CD4-positive, alpha-beta T cell treated with Interleukin-6 for 4 hours (primary cell): Measurements from ENCODE around the gene ASTN2.

Experiments
- DNase-seq: peaks from one replicate; pipeline ENCODE4 v3.0.0-alpha.2; 2020; ENCODE audit warnings: mixed read lengths

ASTN2 gene

GRCh38 chr9:117413346-117414219 is 1.3 kb downstream of the ASTN2 start:
- no peak for DNase-seq

GRCh38 chr9:117412841-117413240 is 2.0 kb downstream of the ASTN2 start:
- no peak for DNase-seq

- DNase-seq, result no peak
Observed at GRCh38 chr9:117412006-117412715, 2.7 kb downstream of the ASTN2 start.

- no peak for DNase-seq
Observed at GRCh38 chr9:117411547-117411946, 3.3 kb downstream of the ASTN2 start.

GRCh38 chr9:117409321-117409720 is 5.5 kb downstream of the ASTN2 start:
- no peak for DNase-seq

GRCh38 chr9:117407436-117408022 is 7.3 kb downstream of the ASTN2 start:
- no peak for DNase-seq

- DNase-seq, result no peak
Observed at GRCh38 chr9:117405950-117406705, 8.7 kb downstream of the ASTN2 start.

GRCh38 chr9:117403848-117404247 is 11.0 kb downstream of the ASTN2 start:
- DNase-seq, result no peak

- DNase-seq, result no peak
Observed at GRCh38 chr9:117403403-117403811, 11.4 kb downstream of the ASTN2 start.

GRCh38 chr9:117400171-117400570 is 14.7 kb downstream of the ASTN2 start:
- DNase-seq, result no peak

GRCh38 chr9:117395151-117395650 is 19.7 kb downstream of the ASTN2 start:
- no peak for DNase-seq

GRCh38 chr9:117394655-117395054 is 20.2 kb downstream of the ASTN2 start:
- no peak for DNase-seq

- no peak for DNase-seq
Observed at GRCh38 chr9:117392992-117393391, 21.9 kb downstream of the ASTN2 start.

GRCh38 chr9:117387422-117387821 is 27.4 kb downstream of the ASTN2 start:
- DNase-seq, result no peak

GRCh38 chr9:117379341-117379740 is 35.5 kb downstream of the ASTN2 start:
- no peak for DNase-seq

GRCh38 chr9:117377046-117377445 is 37.8 kb downstream of the ASTN2 start:
- DNase-seq, result no peak

- no peak for DNase-seq
Observed at GRCh38 chr9:117375956-117376355, 38.9 kb downstream of the ASTN2 start.

- DNase-seq, result no peak
Observed at GRCh38 chr9:117374076-117374725, 40.7 kb downstream of the ASTN2 start.

- DNase-seq, result no peak
Observed at GRCh38 chr9:117368684-117369230, 46.1 kb downstream of the ASTN2 start.

- DNase-seq, result no peak
Observed at GRCh38 chr9:117365438-117365837, 49.4 kb downstream of the ASTN2 start.

GRCh38 chr9:117363006-117363405 is 51.9 kb downstream of the ASTN2 start:
- no peak for DNase-seq

GRCh38 chr9:117359910-117360309 is 54.9 kb downstream of the ASTN2 start:
- DNase-seq, result no peak
